Measurements from ENCODE around the gene PROZ. TPM values are rescaled to one million over a fixed set of nuclear protein-coding genes. Genes with fewer than 3 reads are reported as not detected.

PROZ gene
- total RNA-seq, 3 donors from 2014 or later (not counting 1 experiment from before 2014, with no cell fraction given), result 0.82 TPM; not detected in 2

DNA sequence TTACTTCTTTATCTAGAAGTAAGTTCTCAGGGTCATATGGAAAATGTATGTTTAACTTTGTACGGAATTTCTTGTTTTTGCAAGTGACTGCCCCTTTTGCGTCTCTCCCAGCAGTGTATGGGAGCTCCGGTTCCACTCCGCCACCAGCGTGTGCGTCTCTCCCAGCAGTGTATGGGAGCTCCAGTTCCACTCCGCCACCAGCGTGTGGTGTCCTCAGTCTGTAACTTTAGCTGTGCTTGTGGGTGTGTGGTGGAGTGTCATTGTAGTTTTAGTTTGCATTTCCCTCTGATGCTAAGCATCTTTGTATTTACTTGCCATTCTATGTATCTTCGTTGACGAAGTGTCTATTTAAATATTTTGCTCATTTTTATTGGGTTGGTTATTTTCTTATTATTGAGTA lies 53.3 kb downstream of the PROZ start:
- peaks cover 7% of the 10 kb centered on the region for H3K36me3 ChIP-seq (ENCODE audit: control insufficient read depth, insufficient read depth, low read length)
- WGBS (ENCODE audit: insufficient coverage), result 96% methylated on average over 9 of the region's 10 CpGs
- intact Hi-C loops (cut with micrococcal nuclease), result no loop called here
- H3K27ac ChIP-seq (ENCODE audit: low read length), result no peak overlapping the region
- H3K27me3 Mint-ChIP-seq (ENCODE audit: low read depth in 2 of 2), result no peaks in the 10 kb centered on the region
- H3K9me3 Mint-ChIP-seq, result no peaks in the 10 kb centered on the region
- no peaks in the 10 kb centered on the region for H3K27me3 ChIP-seq (ENCODE audit: control insufficient read depth, insufficient read depth, low read length)
- H3K4me3 Mint-ChIP-seq, result peak overlapping the region; percentile 53
- DNase-seq (peak in 1 of 2 donors; percentile 40), ATAC-seq (no peak)
- peak overlapping the region; percentile 12 to 71 for H3K27ac Mint-ChIP-seq
- H3K4me1 ChIP-seq (ENCODE audit: control insufficient read depth, insufficient read depth, low read length), result peaks cover 38% of the 10 kb centered on the region
- no peaks in the 10 kb centered on the region for H3K9me3 ChIP-seq (ENCODE audit: control insufficient read depth, insufficient read depth, low read length)
- H3K4me3 ChIP-seq (ENCODE audit: low read length), result no peak overlapping the region
- no peaks in the 10 kb centered on the region for H3K36me3 Mint-ChIP-seq
- peaks cover 26 to 36% of the 10 kb centered on the region in 2 donors for H3K4me1 Mint-ChIP-seq
- TF ChIP-seq, protein P1, sequence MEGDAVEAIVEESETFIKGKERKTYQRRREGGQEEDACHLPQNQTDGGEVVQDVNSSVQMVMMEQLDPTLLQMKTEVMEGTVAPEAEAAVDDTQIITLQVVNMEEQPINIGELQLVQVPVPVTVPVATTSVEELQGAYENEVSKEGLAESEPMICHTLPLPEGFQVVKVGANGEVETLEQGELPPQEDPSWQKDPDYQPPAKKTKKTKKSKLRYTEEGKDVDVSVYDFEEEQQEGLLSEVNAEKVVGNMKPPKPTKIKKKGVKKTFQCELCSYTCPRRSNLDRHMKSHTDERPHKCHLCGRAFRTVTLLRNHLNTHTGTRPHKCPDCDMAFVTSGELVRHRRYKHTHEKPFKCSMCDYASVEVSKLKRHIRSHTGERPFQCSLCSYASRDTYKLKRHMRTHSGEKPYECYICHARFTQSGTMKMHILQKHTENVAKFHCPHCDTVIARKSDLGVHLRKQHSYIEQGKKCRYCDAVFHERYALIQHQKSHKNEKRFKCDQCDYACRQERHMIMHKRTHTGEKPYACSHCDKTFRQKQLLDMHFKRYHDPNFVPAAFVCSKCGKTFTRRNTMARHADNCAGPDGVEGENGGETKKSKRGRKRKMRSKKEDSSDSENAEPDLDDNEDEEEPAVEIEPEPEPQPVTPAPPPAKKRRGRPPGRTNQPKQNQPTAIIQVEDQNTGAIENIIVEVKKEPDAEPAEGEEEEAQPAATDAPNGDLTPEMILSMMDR (IDR thresholded peaks at IDR 0.05), result no peak

DNA sequence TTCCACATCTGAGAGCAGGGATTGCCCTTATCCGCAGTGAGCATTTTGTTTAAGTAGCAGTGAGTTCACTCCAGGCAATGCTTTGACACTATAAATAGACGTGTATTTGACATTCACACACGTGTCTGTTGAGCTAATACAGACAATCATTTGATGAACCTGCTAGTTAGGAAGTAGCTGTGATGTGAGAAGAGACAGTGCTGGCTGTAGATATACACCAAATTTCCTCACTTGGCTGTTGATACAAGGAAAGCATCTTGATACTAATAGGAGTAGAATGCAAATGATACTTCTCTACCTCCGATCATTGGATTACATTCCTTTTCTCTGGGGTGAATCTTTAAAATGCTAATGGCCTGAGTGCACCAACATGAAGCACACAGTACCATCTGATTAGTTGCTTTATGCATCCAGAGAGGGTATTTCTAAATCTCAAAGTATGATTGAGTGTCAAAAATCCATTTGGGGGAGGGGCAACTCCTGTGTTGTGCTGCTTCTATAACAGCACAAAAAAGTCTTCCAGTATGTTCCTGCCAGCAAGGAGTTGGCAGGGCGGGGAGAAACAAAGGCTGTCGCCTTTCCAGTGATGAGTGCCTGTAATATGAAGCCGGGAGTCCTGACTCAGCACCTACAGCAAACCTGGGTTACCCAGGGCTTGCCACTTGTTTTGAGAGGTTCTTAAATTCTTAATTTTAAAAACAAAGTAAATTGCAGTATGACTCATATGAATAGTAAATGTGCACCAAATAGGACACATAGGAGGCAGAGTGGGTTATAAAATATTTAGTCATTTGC lies 58.0 kb downstream of the PROZ start:
- no peak for ATAC-seq
- H3K36me3 Mint-ChIP-seq, result no peaks in the 10 kb centered on the region
- no peaks in the 10 kb centered on the region for H3K27me3 ChIP-seq (ENCODE audit: control insufficient read depth, insufficient read depth, low read length)
- WGBS (ENCODE audit: insufficient coverage), result 77% methylated on average over 7 of the region's 7 CpGs
- no peaks in the 10 kb centered on the region for H3K9me3 Mint-ChIP-seq
- DNase-seq, result no peak
- H3K4me3 Mint-ChIP-seq, result no peak overlapping the region
- H3K27ac Mint-ChIP-seq, result no peak overlapping the region
- no peak overlapping the region for H3K4me3 ChIP-seq (ENCODE audit: low read length)
- peaks cover 28% of the 10 kb centered on the region for H3K4me1 ChIP-seq (ENCODE audit: control insufficient read depth, insufficient read depth, low read length)
- H3K27ac ChIP-seq (ENCODE audit: low read length), result no peak overlapping the region
- peaks cover 19% of the 10 kb centered on the region for H3K36me3 ChIP-seq (ENCODE audit: control insufficient read depth, insufficient read depth, low read length)
- peaks cover 9 to 30% of the 10 kb centered on the region in 2 donors for H3K4me1 Mint-ChIP-seq
- H3K9me3 ChIP-seq (ENCODE audit: control insufficient read depth, insufficient read depth, low read length), result no peaks in the 10 kb centered on the region
- intact Hi-C loops (cut with micrococcal nuclease), result no loop called here
- TF ChIP-seq, protein P1 (IDR thresholded peaks at IDR 0.05), result no peak
- H3K27me3 Mint-ChIP-seq (ENCODE audit: low read depth in 2 of 2), result no peaks in the 10 kb centered on the region

DNA sequence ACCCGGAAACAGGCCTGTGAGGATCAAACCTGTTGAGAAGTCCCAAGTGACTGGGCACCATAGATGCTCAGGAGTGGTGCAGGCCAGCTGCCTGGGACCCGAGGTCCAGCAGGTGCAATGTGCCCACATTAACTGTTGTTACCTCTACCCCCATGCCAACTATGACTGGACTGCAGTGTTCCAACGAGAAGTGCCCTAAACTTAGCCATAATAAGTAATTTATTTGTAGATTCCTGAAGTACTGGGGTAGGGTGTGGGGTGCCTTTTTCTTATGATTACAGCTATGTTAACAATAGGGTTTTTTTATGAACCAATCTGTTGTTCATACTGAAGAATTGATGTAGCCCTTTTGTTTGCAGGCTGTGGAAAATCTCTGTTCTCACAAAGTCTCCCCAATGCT lies 60.1 kb downstream of the PROZ start:
- no peaks in the 10 kb centered on the region for H3K9me3 Mint-ChIP-seq
- Histone ChIP-seq H3K27me3 (ENCODE audit: control insufficient read depth, insufficient read depth, low read length) (no peaks in the 10 kb centered on the region), H3K9me3 (ENCODE audit: control insufficient read depth, insufficient read depth, low read length) (no peaks in the 10 kb centered on the region), H3K4me1 (ENCODE audit: control insufficient read depth, insufficient read depth, low read length) (peaks cover 24% of the 10 kb centered on the region), H3K27ac (ENCODE audit: low read length) (no peak overlapping the region), H3K36me3 (ENCODE audit: control insufficient read depth, insufficient read depth, low read length) (peaks cover 15% of the 10 kb centered on the region), H3K4me3 (ENCODE audit: low read length) (no peak overlapping the region)
- H3K27me3 Mint-ChIP-seq (ENCODE audit: low read depth in 2 of 2), result no peaks in the 10 kb centered on the region
- H3K36me3 Mint-ChIP-seq, result no peaks in the 10 kb centered on the region
- H3K4me1 Mint-ChIP-seq, result peaks cover 16 to 36% of the 10 kb centered on the region in 2 donors
- 88% methylated on average over 2 of the region's 3 CpGs for WGBS (ENCODE audit: insufficient coverage)
- intact Hi-C loops (cut with micrococcal nuclease), result no loop called here
- TF ChIP-seq, protein P1 (IDR thresholded peaks at IDR 0.05), result no peak
- H3K4me3 Mint-ChIP-seq, result no peak overlapping the region
- peak overlapping the region in 1 of 2 donors; percentile 36 for H3K27ac Mint-ChIP-seq
- no peak for ATAC-seq
- no peak for DNase-seq
